ENCODE results near the gene CCDC192.

Gene CCDC192

DNA sequence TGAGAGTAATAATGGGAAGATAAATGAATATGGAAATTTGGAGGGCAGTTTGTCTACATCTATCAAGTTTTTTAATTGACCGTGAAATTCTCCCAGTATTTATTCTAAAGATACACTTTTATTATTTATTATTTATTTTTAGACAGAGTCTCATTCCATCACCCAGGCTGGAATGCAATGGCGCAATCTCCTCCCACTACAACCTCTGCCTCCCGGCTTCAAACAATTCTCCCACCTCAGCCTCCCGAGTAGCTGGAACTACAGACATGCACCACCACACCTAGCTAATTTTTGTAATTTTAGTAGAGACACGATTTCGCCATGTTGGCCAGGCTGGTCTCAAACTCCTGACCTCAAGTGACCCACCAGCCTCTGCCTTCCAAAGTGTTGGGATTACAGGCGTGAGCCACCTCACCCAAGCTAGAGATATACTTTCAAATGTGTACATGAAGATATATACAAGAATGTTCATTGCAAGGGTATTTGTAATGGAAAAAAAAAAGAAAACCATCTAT lies 282.7 kb downstream of the CCDC192 start:
- no peak for DNase-seq (ENCODE audit: low read depth, low spot score)
- no peak overlapping the region for H3K4me3 ChIP-seq (ENCODE audit: low read length)

GRCh38 chr5:127987354-127988145 lies 284.4 kb downstream of the CCDC192 start:
- no peak overlapping the region for H3K4me3 ChIP-seq (ENCODE audit: low read length)
- no peak for DNase-seq (ENCODE audit: low read depth, low spot score)

DNA sequence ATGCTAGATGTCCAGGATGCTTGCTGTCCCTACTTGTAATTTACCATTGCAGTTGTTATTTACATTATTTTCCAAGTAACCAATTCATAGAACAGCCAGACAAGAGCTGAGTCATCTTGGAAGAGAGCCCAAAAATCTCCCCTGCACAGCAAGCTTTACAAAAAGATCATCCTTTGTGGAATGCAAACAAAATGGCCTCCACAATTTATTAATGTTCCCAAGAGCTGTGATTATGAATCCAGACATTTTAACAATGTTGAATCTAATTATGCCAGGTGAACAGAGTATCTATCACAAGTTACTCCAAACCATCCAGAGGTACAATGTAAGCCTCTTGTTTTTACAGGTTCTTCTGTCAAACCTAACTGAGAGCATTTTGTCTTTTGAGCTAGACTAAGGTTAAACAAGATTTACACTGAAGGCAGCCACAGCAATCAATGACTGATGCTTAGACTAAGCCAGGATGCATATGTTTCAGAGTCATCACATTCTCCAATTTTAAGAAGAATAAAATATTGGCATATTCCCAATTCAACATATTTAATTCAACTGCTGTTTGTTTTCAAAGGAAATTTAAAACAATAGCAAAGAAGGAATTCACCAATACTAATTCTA lies 285.1 kb downstream of the CCDC192 start:
- no peak for DNase-seq (ENCODE audit: low read depth, low spot score)

More for the DNA sequence above, 285.1 kb downstream of the CCDC192 start:
- H3K4me3 ChIP-seq (ENCODE audit: low read length) = no peak overlapping the region
